HepG2 (cell line): ENCODE measurements around the gene CHPF. TPM values are rescaled to one million over a fixed set of nuclear protein-coding genes. Genes with fewer than 3 reads are reported as not detected.

Source experiments
- BRCA1 ChIP-seq: sonication (generic); formaldehyde crosslinking; IDR thresholded peaks from 2 replicates; pipeline ENCODE4 v1.4.0; 2020; ENCODE audit warnings: missing genetic modification reagents
- DR1 ChIP-seq: sonication (generic); formaldehyde crosslinking; IDR thresholded peaks from 2 replicates; pipeline ENCODE4 v1.8.0; 2021; ENCODE audit warnings: mild to moderate bottlenecking, missing genetic modification reagents, inconsistent platforms
- FOXK1 ChIP-seq: sonication (generic); formaldehyde crosslinking; IDR thresholded peaks from 2 replicates; pipeline ENCODE4 v1.4.0; 2020; ENCODE audit warnings: low read depth, missing genetic modification reagents, borderline replicate concordance
- FOXM1 ChIP-seq: sonication (generic); formaldehyde crosslinking; IDR thresholded peaks from 2 replicates; pipeline ENCODE4 v1.5.0; 2020; ENCODE audit warnings: missing genetic modification reagents
- FOXO1 ChIP-seq: sonication (generic); formaldehyde crosslinking; IDR thresholded peaks from 2 replicates; pipeline ENCODE4 v1.4.0; 2020; ENCODE audit warnings: missing genetic modification reagents
- GTF2F1 ChIP-seq: fragments of 150-350 bp; IDR thresholded peaks from 2 replicates; pipeline ENCODE4 v1.6.1; 2014; ENCODE audit warnings: low read length
- IRF1 ChIP-seq: sonication (generic); formaldehyde crosslinking; IDR thresholded peaks from 2 replicates; pipeline ENCODE4 v1.4.0; 2020; ENCODE audit warnings: low read depth, mild to moderate bottlenecking, missing genetic modification reagents
- IRF9 ChIP-seq: sonication (generic); formaldehyde crosslinking; IDR thresholded peaks from 2 replicates; pipeline ENCODE4 v1.8.0; 2022; ENCODE audit warnings: missing genetic modification reagents, mild to moderate bottlenecking, borderline replicate concordance
- JUND ChIP-seq: sonication (generic); formaldehyde crosslinking; IDR thresholded peaks from 2 replicates; pipeline ENCODE4 v1.8.0; 2022; ENCODE audit warnings: mild to moderate bottlenecking, missing genetic modification reagents
- LCORL ChIP-seq, 2 experiments: fragments of 450-650 bp in 1 of 2; sonication (generic) in 1 of 2; formaldehyde crosslinking in 1 of 2; IDR thresholded peaks; 2 replicates each; pipeline versions ENCODE4 v1.5.0 to v1.6.1; 2017 to 2020; ENCODE audit warnings: antibody characterized with exemption in 1 of 2, missing genetic modification reagents in 1 of 2
- MYNN ChIP-seq: sonication (generic); formaldehyde crosslinking; IDR thresholded peaks from 2 replicates; pipeline ENCODE4 v1.4.0; 2020; ENCODE audit warnings: mild to moderate bottlenecking, low read depth, missing genetic modification reagents
- SP2 ChIP-seq: sonication (generic); formaldehyde crosslinking; IDR thresholded peaks from 2 replicates; pipeline ENCODE4 v1.5.1; 2020; ENCODE audit warnings: mild to moderate bottlenecking, missing genetic modification reagents
- SRSF4 ChIP-seq: fragments of 200-400 bp; formaldehyde crosslinking; IDR thresholded peaks from one replicate; pipeline ENCODE4 v1.6.1; 2018; ENCODE audit warnings: mild to moderate bottlenecking, low read depth, low read length, moderate library complexity; ENCODE audit not compliant: poor library complexity, severe bottlenecking
- TGIF2 ChIP-seq: IDR thresholded peaks from 2 replicates; pipeline ENCODE4 v1.6.1; 2016; ENCODE audit warnings: control low read depth, missing compliant biosample characterization
- ZNF235 ChIP-seq: sonication (generic); formaldehyde crosslinking; IDR thresholded peaks from 2 replicates; pipeline ENCODE4 v1.8.1; 2023; ENCODE audit warnings: mild to moderate bottlenecking, missing genetic modification reagents, borderline replicate concordance
- ZNF34 ChIP-seq: sonication (generic); formaldehyde crosslinking; IDR thresholded peaks from 2 replicates; pipeline ENCODE4 v1.4.0; 2020; ENCODE audit warnings: mild to moderate bottlenecking, missing genetic modification reagents, borderline replicate concordance
- ZNF496 ChIP-seq: sonication (generic); formaldehyde crosslinking; IDR thresholded peaks from 2 replicates; pipeline ENCODE4 v1.8.1; 2023; ENCODE audit warnings: mild to moderate bottlenecking, moderate library complexity, missing genetic modification reagents; ENCODE audit not compliant: insufficient replicate concordance
- ZNF552 ChIP-seq: sonication (generic); formaldehyde crosslinking; IDR thresholded peaks from 2 replicates; pipeline ENCODE4 v1.9.0; 2022; ENCODE audit warnings: missing genetic modification reagents, mild to moderate bottlenecking, borderline replicate concordance
- ZNF713 ChIP-seq: sonication (generic); formaldehyde crosslinking; IDR thresholded peaks from 2 replicates; pipeline ENCODE4 v1.4.0; 2020; ENCODE audit warnings: mild to moderate bottlenecking, missing genetic modification reagents
- ZSCAN21 ChIP-seq: sonication (generic); formaldehyde crosslinking; IDR thresholded peaks from 2 replicates; pipeline ENCODE4 v1.8.0; 2022; ENCODE audit warnings: mild to moderate bottlenecking, missing genetic modification reagents, moderate library complexity, borderline replicate concordance
- polyA plus RNA-seq, 8 experiments: library from polyadenylated mRNA; depleted of rRNA in 3 of 8; stranded (reverse) in 7 of 8; unstranded in 1 of 8; fragments of >200 nt; fragmentation: Illumina TruSeq in 4 of 8; extraction: Trizol in 4 of 8; gene quantifications; 2 replicates each; pipeline versions ENCODE4 v1.2.1 to v1.2.3, GENCODE V29; 2011 to 2016; ENCODE audit warnings: low read depth in 4 of 8, missing spikeins in 1 of 8, mixed read lengths in 1 of 8; ENCODE audit not compliant: insufficient read depth in 1 of 8
- total RNA-seq, 5 experiments: library from RNA; depleted of rRNA; stranded (reverse); fragments of >200 nt; fragmentation: Illumina TruSeq; extraction: Trizol; gene quantifications; 2 replicates each; pipeline ENCODE4 v1.2.3, GENCODE V29; 2016; ENCODE audit warnings: low read depth in 1 of 5
- TF ChIP-seq, protein P1 (sequence below): IDR thresholded peaks from 2 replicates; pipeline ENCODE4 v1.6.1; 2016
- TF ChIP-seq, protein P2 (sequence below): sonication (generic); formaldehyde crosslinking; IDR thresholded peaks from 2 replicates; pipeline ENCODE4 v1.5.1; 2020; ENCODE audit warnings: mild to moderate bottlenecking, missing genetic modification reagents, borderline replicate concordance

The CHPF gene
- total and polyA plus RNA-seq, 2 of the 13 experiments (the other 11 are each of a cell fraction or from before 2014, with no cell fraction given): 79.6 to 111 TPM

DNA sequence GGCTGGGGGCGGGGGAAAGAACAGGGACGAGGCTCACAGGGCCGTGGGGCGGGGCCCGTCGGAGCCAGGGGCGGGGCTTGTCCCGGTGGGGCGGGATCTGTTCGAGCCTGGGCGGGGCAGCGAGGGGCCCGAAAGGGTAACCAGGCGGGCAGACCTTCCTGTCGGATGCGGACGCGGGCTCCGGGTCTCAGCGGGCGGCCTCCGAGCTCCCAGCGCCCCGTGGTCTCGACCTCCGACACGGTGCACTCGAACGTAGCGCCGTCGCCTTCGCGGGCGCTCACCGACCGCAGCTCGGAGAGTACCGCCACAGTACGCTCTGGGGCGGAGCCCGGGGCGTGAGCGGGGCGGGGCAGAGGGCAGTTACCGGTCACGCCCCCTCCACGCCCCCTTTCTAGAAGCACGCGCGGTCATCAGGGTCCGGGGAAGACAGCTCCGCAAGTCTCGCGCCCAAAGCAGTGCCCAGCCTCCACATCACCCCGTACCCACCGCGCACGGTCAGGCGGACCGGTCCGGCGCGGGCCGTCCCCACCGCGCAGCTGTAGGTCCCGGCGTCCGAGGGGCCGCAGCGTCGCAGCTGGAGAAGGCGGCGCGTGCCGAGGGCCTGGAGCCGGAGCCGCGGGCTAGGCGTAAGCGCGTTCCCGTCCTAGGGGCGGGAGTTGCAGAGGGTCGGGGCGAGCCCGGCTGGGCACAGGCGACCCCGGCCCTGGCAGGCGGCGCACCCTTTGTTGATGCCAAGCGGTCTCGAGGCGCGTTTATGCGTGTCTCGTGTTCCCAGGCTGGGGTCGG is 9.0 kb upstream of the CHPF start (continued):
- TF ChIP-seq ZNF34 (no peak), ZSCAN21 (CRISPR knock-in tag) (peak; percentile 75; the same call in 1 of the 2 replicates), SP2 (peak; percentile 51; the same call in 1 of the 2 replicates), ZNF552 (CRISPR knock-in tag) (0 out of 2 replicates have a peak, but pooled peaks have one; percentile 29), MYNN (CRISPR knock-in tag) (no peak; the same call in 1 of the 2 replicates), JUND (CRISPR knock-in tag) (no peak), FOXM1 (CRISPR knock-in tag) (0 out of 2 replicates have a peak, but pooled peaks have one; percentile 9), ZNF235 (CRISPR knock-in tag) (no peak; the same call in 1 of the 2 replicates), SRSF4 (no peak), IRF9 (CRISPR knock-in tag) (peak; percentile 92; the same call in 1 of the 2 replicates), BRCA1 (no peak), ZNF496 (CRISPR knock-in tag) (no peak), IRF1 (CRISPR knock-in tag) (0 out of 2 replicates have a peak, but pooled peaks have one; percentile 81), TGIF2 (CRISPR knock-in tag) (peak; percentile 14; the same call in 1 of the 2 replicates), FOXK1 (CRISPR knock-in tag) (peak; percentile 43; the same call in 1 of the 2 replicates), FOXO1 (CRISPR knock-in tag) (no peak; the same call in 1 of the 2 replicates), DR1 (CRISPR knock-in tag) (no peak), LCORL (IDR thresholded peaks at IDR 0.05) (no peak), LCORL (CRISPR knock-in tag; IDR thresholded peaks at IDR 0.05) (no peak; the same call in 1 of the 2 replicates), ZNF713 (CRISPR knock-in tag) (peak; percentile 97), GTF2F1 (no peak)
- TF ChIP-seq, protein P1, sequence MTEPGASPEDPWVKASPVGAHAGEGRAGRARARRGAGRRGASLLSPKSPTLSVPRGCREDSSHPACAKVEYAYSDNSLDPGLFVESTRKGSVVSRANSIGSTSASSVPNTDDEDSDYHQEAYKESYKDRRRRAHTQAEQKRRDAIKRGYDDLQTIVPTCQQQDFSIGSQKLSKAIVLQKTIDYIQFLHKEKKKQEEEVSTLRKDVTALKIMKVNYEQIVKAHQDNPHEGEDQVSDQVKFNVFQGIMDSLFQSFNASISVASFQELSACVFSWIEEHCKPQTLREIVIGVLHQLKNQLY (CRISPR knock-in tag): 0 out of 2 replicates have a peak, but pooled peaks have one; percentile 25
- TF ChIP-seq, protein P2, sequence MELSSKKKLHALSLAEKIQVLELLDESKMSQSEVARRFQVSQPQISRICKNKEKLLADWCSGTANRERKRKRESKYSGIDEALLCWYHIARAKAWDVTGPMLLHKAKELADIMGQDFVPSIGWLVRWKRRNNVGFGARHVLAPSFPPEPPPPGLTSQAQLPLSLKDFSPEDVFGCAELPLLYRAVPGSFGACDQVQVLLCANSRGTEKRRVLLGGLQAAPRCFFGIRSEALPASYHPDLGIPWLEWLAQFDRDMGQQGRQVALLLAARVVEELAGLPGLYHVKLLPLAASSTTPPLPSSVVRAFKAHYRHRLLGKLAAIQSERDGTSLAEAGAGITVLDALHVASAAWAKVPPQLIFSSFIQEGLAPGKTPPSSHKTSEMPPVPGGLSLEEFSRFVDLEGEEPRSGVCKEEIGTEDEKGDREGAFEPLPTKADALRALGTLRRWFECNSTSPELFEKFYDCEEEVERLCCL: 0 out of 2 replicates have a peak, but pooled peaks have one; percentile 17
